ENCODE data around the gene ZNF230. TPM values are rescaled to one million over a fixed set of nuclear protein-coding genes. Genes with fewer than 3 reads are reported as not detected.

ZNF230 gene
- total RNA-seq (1 to 10 TPM; 3.4 to 4.2 (median 3.7) TPM), polyA plus RNA-seq (1.9 TPM)
- long read RNA-seq, donor 1, full-length matches to known transcripts = 6 of 8 reads
- long read RNA-seq, donor 1, partial matches to known transcripts = 0 of 8 reads
- long read RNA-seq, donor 1, other reads (novel, unspliced or antisense) = 2 of 8 reads
- long read RNA-seq, donor 2, full-length matches to known transcripts = 2 of 2 reads
- long read RNA-seq, donor 2, partial matches to known transcripts = 0 of 2 reads
- long read RNA-seq, donor 2, other reads (novel, unspliced or antisense) = 0 of 2 reads
- long read RNA-seq, donor 3, full-length matches to known transcripts = 22 of 25 reads
- long read RNA-seq, donor 3, partial matches to known transcripts = 0 of 25 reads
- long read RNA-seq, donor 3, other reads (novel, unspliced or antisense) = 3 of 25 reads
- long read RNA-seq, donor 4, full-length matches to known transcripts = 3 of 3 reads
- long read RNA-seq, donor 4, partial matches to known transcripts = 0 of 3 reads
- long read RNA-seq, donor 4, other reads (novel, unspliced or antisense) = 0 of 3 reads

- intact Hi-C loops (cut with DNase I) = no loop called here
- peak within 1 kb of the TSS; percentile 79 for H3K27ac ChIP-seq (ENCODE audit: low read length)
- ATAC-seq = peak; percentile 100
These were observed at the start of gene ZNF230 for GRCh38 chr19:44002566-44003460. Gene ZNF230 (plus strand): TSS chr19:44002957. CDS start chr19:44007079, 4,122 bp downstream.

GRCh38 chr19:43956827-43957226 is 45.9 kb upstream of the ZNF230 start:
- WGBS = 93% methylated on average over 3 of the region's 3 CpGs
- intact Hi-C loops (cut with DNase I) = no loop called here
- H3K9me3 ChIP-seq (ENCODE audit: control insufficient read depth, low read length) = peaks cover 7% of the 10 kb centered on the region

More at GRCh38 chr19:44002566-44003460, at the start of gene ZNF230:
- no peaks in the 10 kb centered on the region for H3K9me3 ChIP-seq (ENCODE audit: control insufficient read depth, low read length)
- no peaks in the 10 kb centered on the region for H3K27me3 ChIP-seq (ENCODE audit: control insufficient read depth, insufficient read depth)
- H3K4me3 ChIP-seq (ENCODE audit: low read length) = peak within 1 kb of the TSS; percentile 98
- under 1% methylated on average over 48 of the region's 48 CpGs for whole genome bisulfite sequencing
- peaks cover 3% of the 10 kb centered on the region for H3K4me1 ChIP-seq (ENCODE audit: control insufficient read depth, insufficient read depth, low read length)
- DNase-seq = peak; percentile 92 to 95 (median 92)

GRCh38 chr19:43957891-43958290 is 44.9 kb upstream of the ZNF230 start:
- DNase-seq (no peak), ATAC-seq (no peak)
- peaks cover 7% of the 10 kb centered on the region for H3K9me3 ChIP-seq (ENCODE audit: control insufficient read depth, low read length)
- no peaks in the 10 kb centered on the region for H3K4me1 ChIP-seq (ENCODE audit: control insufficient read depth, insufficient read depth, low read length)
- intact Hi-C loops (cut with DNase I) = no loop called here
- WGBS = 97% methylated on average over 3 of the region's 3 CpGs
- no peaks in the 10 kb centered on the region for H3K27me3 ChIP-seq (ENCODE audit: control insufficient read depth, insufficient read depth)
- no peak overlapping the region for H3K27ac ChIP-seq (ENCODE audit: low read length)
- H3K4me3 ChIP-seq (ENCODE audit: low read length) = no peak overlapping the region

More at GRCh38 chr19:43956827-43957226, 45.9 kb upstream of the ZNF230 start:
- no peaks in the 10 kb centered on the region for H3K27me3 ChIP-seq (ENCODE audit: control insufficient read depth, insufficient read depth)
- DNase-seq (no peak), ATAC-seq (no peak)
- no peak overlapping the region for H3K4me3 ChIP-seq (ENCODE audit: low read length)
- H3K4me1 ChIP-seq (ENCODE audit: control insufficient read depth, insufficient read depth, low read length) = no peaks in the 10 kb centered on the region
- no peak overlapping the region for H3K27ac ChIP-seq (ENCODE audit: low read length)

GRCh38 chr19:43960411-43960810 is 42.3 kb upstream of the ZNF230 start:
- H3K4me1 ChIP-seq (ENCODE audit: control insufficient read depth, insufficient read depth, low read length) = no peaks in the 10 kb centered on the region
- intact Hi-C loops (cut with DNase I) = no loop called here
- no peak for ATAC-seq
- DNase-seq = no peak
- H3K27ac ChIP-seq (ENCODE audit: low read length) = no peak overlapping the region
- 69% methylated on average over 4 of the region's 4 CpGs for WGBS
- H3K27me3 ChIP-seq (ENCODE audit: control insufficient read depth, insufficient read depth) = no peaks in the 10 kb centered on the region
- no peak overlapping the region for H3K4me3 ChIP-seq (ENCODE audit: low read length)
- H3K9me3 ChIP-seq (ENCODE audit: control insufficient read depth, low read length) = peaks cover 16% of the 10 kb centered on the region

GRCh38 chr19:43966079-43966694 is 36.6 kb upstream of the ZNF230 start:
- DNase-seq (no peak), ATAC-seq (no peak)
- H3K4me3 ChIP-seq (ENCODE audit: low read length) = no peak overlapping the region

GRCh38 chr19:43976732-43977131 is 26.0 kb upstream of the ZNF230 start:
- H3K9me3 ChIP-seq (ENCODE audit: control insufficient read depth, low read length) = no peaks in the 10 kb centered on the region

More at GRCh38 chr19:43966079-43966694, 36.6 kb upstream of the ZNF230 start:
- no peak overlapping the region for H3K27ac ChIP-seq (ENCODE audit: low read length)
- intact Hi-C loops (cut with DNase I) = no loop called here
- 97% methylated on average over 3 of the region's 3 CpGs for WGBS
- no peaks in the 10 kb centered on the region for H3K4me1 ChIP-seq (ENCODE audit: control insufficient read depth, insufficient read depth, low read length)
- no peaks in the 10 kb centered on the region for H3K27me3 ChIP-seq (ENCODE audit: control insufficient read depth, insufficient read depth)
- H3K9me3 ChIP-seq (ENCODE audit: control insufficient read depth, low read length) = peaks cover 31% of the 10 kb centered on the region

GRCh38 chr19:43983544-43983911 is 19.2 kb upstream of the ZNF230 start:
- WGBS = 73% methylated on average over 2 of the region's 2 CpGs
- Histone ChIP-seq H3K9me3 (ENCODE audit: control insufficient read depth, low read length) (no peaks in the 10 kb centered on the region), H3K4me1 (ENCODE audit: control insufficient read depth, insufficient read depth, low read length) (peaks cover 2% of the 10 kb centered on the region), H3K27ac (ENCODE audit: low read length) (no peak overlapping the region), H3K4me3 (ENCODE audit: low read length) (peak overlapping the region; percentile 98), H3K27me3 (ENCODE audit: control insufficient read depth, insufficient read depth) (no peaks in the 10 kb centered on the region)
- ATAC-seq = no peak
- intact Hi-C loops (cut with DNase I) = no loop called here
- no peak for DNase-seq

More at GRCh38 chr19:43976732-43977131, 26.0 kb upstream of the ZNF230 start:
- Histone ChIP-seq H3K4me3 (ENCODE audit: low read length) (no peak overlapping the region), H3K27ac (ENCODE audit: low read length) (no peak overlapping the region), H3K4me1 (ENCODE audit: control insufficient read depth, insufficient read depth, low read length) (no peaks in the 10 kb centered on the region), H3K27me3 (ENCODE audit: control insufficient read depth, insufficient read depth) (no peaks in the 10 kb centered on the region)
- ATAC-seq (no peak), DNase-seq (no peak)
- WGBS = 87% methylated on average over 1 of the region's 1 CpG
- intact Hi-C loops (cut with DNase I) = no loop called here

GRCh38 chr19:43983912-43984686 is 18.7 kb upstream of the ZNF230 start, which contains the start of gene ZNF155:
Gene ZNF155 (plus strand): TSS chr19:43984188. CDS start chr19:43988544, 4,356 bp downstream.
- under 1% methylated on average over 40 of the region's 40 CpGs for WGBS
- no peaks in the 10 kb centered on the region for H3K27me3 ChIP-seq (ENCODE audit: control insufficient read depth, insufficient read depth)
- peak within 1 kb of the TSS; percentile 96 for H3K27ac ChIP-seq (ENCODE audit: low read length)
- peaks cover 2% of the 10 kb centered on the region for H3K4me1 ChIP-seq (ENCODE audit: control insufficient read depth, insufficient read depth, low read length)
- peak within 1 kb of the TSS; percentile 98 for H3K4me3 ChIP-seq (ENCODE audit: low read length)
- intact Hi-C loops (cut with DNase I) = no loop called here
- ATAC-seq = peak; percentile 100
- H3K9me3 ChIP-seq (ENCODE audit: control insufficient read depth, low read length) = no peaks in the 10 kb centered on the region
- peak; percentile 93 to 95 (median 95) for DNase-seq

GRCh38 chr19:43984687-43985000 is 18.1 kb upstream of the ZNF230 start:
- peak overlapping the region; percentile 98 for H3K4me3 ChIP-seq (ENCODE audit: low read length)
- no peak overlapping the region for H3K27ac ChIP-seq (ENCODE audit: low read length)
- no peaks in the 10 kb centered on the region for H3K9me3 ChIP-seq (ENCODE audit: control insufficient read depth, low read length)
- ATAC-seq (peak; percentile 50 to 58), DNase-seq (peak; percentile 26 to 59 (median 47))
- intact Hi-C loops (cut with DNase I) = no loop called here
- H3K4me1 ChIP-seq (ENCODE audit: control insufficient read depth, insufficient read depth, low read length) = peaks cover 2% of the 10 kb centered on the region
- WGBS = 1% methylated on average over 14 of the region's 14 CpGs
- no peaks in the 10 kb centered on the region for H3K27me3 ChIP-seq (ENCODE audit: control insufficient read depth, insufficient read depth)

Data from right cardiac atrium (tissue), 5 donors.